ENCODE measurements around the gene UBE2J2.

DNA sequence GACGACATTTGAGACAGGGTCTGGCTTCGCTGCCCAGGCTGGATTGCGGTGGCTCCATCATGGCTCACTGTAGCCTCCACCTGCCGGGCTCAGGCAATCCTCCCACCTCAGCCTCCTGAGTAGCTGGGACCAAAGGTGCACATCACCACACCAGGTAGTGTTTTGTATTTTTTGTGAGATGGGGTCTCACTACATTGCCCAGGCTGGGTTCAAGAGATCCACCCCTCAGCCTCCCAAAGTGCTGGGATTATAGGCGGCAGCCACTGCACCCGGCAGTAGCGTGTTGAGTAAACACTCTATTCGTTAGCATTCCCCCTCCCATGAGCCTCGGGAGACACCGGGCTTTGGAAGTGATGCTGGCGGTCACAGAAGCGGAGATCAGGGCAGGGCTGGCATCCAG, 20.3 kb downstream of the UBE2J2 start:
- no peak for TF ChIP-seq EZH2 (IDR thresholded peaks at IDR 0.05)
- TF ChIP-seq, protein P1, sequence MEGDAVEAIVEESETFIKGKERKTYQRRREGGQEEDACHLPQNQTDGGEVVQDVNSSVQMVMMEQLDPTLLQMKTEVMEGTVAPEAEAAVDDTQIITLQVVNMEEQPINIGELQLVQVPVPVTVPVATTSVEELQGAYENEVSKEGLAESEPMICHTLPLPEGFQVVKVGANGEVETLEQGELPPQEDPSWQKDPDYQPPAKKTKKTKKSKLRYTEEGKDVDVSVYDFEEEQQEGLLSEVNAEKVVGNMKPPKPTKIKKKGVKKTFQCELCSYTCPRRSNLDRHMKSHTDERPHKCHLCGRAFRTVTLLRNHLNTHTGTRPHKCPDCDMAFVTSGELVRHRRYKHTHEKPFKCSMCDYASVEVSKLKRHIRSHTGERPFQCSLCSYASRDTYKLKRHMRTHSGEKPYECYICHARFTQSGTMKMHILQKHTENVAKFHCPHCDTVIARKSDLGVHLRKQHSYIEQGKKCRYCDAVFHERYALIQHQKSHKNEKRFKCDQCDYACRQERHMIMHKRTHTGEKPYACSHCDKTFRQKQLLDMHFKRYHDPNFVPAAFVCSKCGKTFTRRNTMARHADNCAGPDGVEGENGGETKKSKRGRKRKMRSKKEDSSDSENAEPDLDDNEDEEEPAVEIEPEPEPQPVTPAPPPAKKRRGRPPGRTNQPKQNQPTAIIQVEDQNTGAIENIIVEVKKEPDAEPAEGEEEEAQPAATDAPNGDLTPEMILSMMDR (IDR thresholded peaks at IDR 0.05), result no peak
